ENCODE results near the gene LY6G5C. TPM values are rescaled to one million over a fixed set of nuclear protein-coding genes. Genes with fewer than 3 reads are reported as not detected.

LY6G5C gene
- polyA plus RNA-seq, 3 donors: 4.8 to 7.3 (median 5.8) TPM

GRCh38 chr6:31640612-31641011, 40.3 kb downstream of the LY6G5C start:
- H3K9me3 Mint-ChIP-seq: no peaks in the 10 kb centered on the region
- Histone ChIP-seq H4K20me1 (ENCODE audit: insufficient read depth, low read length) (peaks cover 90% of the 10 kb centered on the region), H3K9me3 (replicated peaks in 1 of 2; ENCODE audit: control insufficient read depth in 1 of 2, insufficient read depth in 1 of 2, low read length in 2 of 2) (no peaks in the 10 kb centered on the region), H3K4me1 (ENCODE audit: control insufficient read depth in 1 of 2, insufficient read depth in 2 of 2, low read length in 2 of 2) (no peaks in the 10 kb centered on the region), H3K79me2 (ENCODE audit: insufficient read depth, low read length) (peaks cover 5% of the 10 kb centered on the region), H3K4me3 (replicated peaks in 1 of 3; ENCODE audit: low read depth in 2 of 3, low read length in 3 of 3) (no peak overlapping the region), H3K36me3 (replicated peaks in 1 of 2; ENCODE audit: control insufficient read depth in 1 of 2, insufficient read depth in 2 of 2, low read length in 2 of 2) (peaks cover 94 to 99% of the 10 kb centered on the region in 2 donors), H3K27me3 (ENCODE audit: control insufficient read depth in 2 of 2, insufficient read depth in 2 of 2, low read length in 2 of 2) (no peaks in the 10 kb centered on the region), H2AFZ (ENCODE audit: insufficient read depth, low read depth, low read length, poor library complexity, severe bottlenecking) (no peak overlapping the region), H3K27ac (ENCODE audit: low read depth in 1 of 2, low read length in 2 of 2) (peak overlapping the region in 1 of 2 donors; percentile 4), H3K9ac (ENCODE audit: insufficient read depth, low read length, poor library complexity, severe bottlenecking) (no peak overlapping the region), H3K4me2 (replicated peaks; ENCODE audit: extremely low read depth, low read length, poor library complexity, severe bottlenecking) (no peak overlapping the region)
- no peak for TF ChIP-seq CTCF (IDR thresholded peaks at IDR 0.05)
- H3K4me1 Mint-ChIP-seq: no peaks in the 10 kb centered on the region
- H3K27ac Mint-ChIP-seq: peak overlapping the region in 2 of 7 donors; percentile 8 to 13
- no peak overlapping the region for H3K4me3 Mint-ChIP-seq
- DNase-seq: no peak
- no peaks in the 10 kb centered on the region for H3K27me3 Mint-ChIP-seq (ENCODE audit: low read depth in 3 of 3)
- intact Hi-C loops (cut with micrococcal nuclease): no loop called here
- 82% methylated on average over 3 of the region's 6 CpGs for WGBS (ENCODE audit: insufficient coverage)
- H3K36me3 Mint-ChIP-seq: peaks cover 82 to 97% of the 10 kb centered on the region in 2 donors

DNA sequence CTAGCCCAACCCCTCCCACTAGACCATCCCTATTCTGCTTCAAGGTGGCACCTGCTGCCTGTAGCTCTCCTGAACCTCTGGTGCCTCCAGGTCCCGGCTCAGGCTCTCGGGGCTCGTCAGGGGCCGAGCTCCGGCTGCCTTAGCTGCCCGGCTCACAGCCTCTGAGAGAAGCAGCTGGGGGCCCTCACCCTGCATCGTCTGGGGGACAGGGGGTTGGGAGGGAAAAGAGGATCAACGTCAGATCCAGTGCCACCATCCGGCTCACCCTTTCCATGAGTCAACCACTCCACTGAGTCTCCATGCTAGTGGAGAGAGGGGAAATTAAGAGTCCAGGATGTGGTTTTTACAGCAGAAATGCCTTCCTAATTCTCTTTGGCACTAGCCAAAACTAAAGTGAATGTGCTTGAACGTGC, 41.4 kb downstream of the LY6G5C start:
- DNase-seq: no peak
- H3K27ac Mint-ChIP-seq: peak overlapping the region in 4 of 7 donors; percentile 10 to 80 (median 44)
- H3K9me3 Mint-ChIP-seq: no peaks in the 10 kb centered on the region

More for the DNA sequence above, 41.4 kb downstream of the LY6G5C start:
- no peak for TF ChIP-seq CTCF (IDR thresholded peaks at IDR 0.05)
- Histone ChIP-seq H3K27me3 (ENCODE audit: control insufficient read depth in 2 of 2, insufficient read depth in 2 of 2, low read length in 2 of 2) (no peaks in the 10 kb centered on the region), H3K4me3 (replicated peaks in 1 of 3; ENCODE audit: low read depth in 2 of 3, low read length in 3 of 3) (no peak overlapping the region), H2AFZ (ENCODE audit: insufficient read depth, low read depth, low read length, poor library complexity, severe bottlenecking) (no peak overlapping the region), H3K4me1 (ENCODE audit: control insufficient read depth in 1 of 2, insufficient read depth in 2 of 2, low read length in 2 of 2) (no peaks in the 10 kb centered on the region), H4K20me1 (ENCODE audit: insufficient read depth, low read length) (peaks cover 90% of the 10 kb centered on the region), H3K9me3 (replicated peaks in 1 of 2; ENCODE audit: control insufficient read depth in 1 of 2, insufficient read depth in 1 of 2, low read length in 2 of 2) (no peaks in the 10 kb centered on the region), H3K9ac (ENCODE audit: insufficient read depth, low read length, poor library complexity, severe bottlenecking) (no peak overlapping the region), H3K79me2 (ENCODE audit: insufficient read depth, low read length) (peaks cover 5% of the 10 kb centered on the region), H3K27ac (ENCODE audit: low read depth in 1 of 2, low read length in 2 of 2) (peak overlapping the region in 1 of 2 donors; percentile 7), H3K36me3 (replicated peaks in 1 of 2; ENCODE audit: control insufficient read depth in 1 of 2, insufficient read depth in 2 of 2, low read length in 2 of 2) (peaks cover 94 to 99% of the 10 kb centered on the region in 2 donors), H3K4me2 (replicated peaks; ENCODE audit: extremely low read depth, low read length, poor library complexity, severe bottlenecking) (no peak overlapping the region)
- intact Hi-C loops (cut with micrococcal nuclease): no loop called here
- no peaks in the 10 kb centered on the region for H3K27me3 Mint-ChIP-seq (ENCODE audit: low read depth in 3 of 3)
- H3K4me1 Mint-ChIP-seq: no peaks in the 10 kb centered on the region
- no peak overlapping the region for H3K4me3 Mint-ChIP-seq
- WGBS (ENCODE audit: insufficient coverage): 70% methylated on average over 4 of the region's 10 CpGs
- H3K36me3 Mint-ChIP-seq: peaks cover 82 to 97% of the 10 kb centered on the region in 2 donors

Data from CD14-positive monocyte (primary cell).